Mammary epithelial cell (primary cell): ENCODE results near the gene ADPRS.

ENCODE experiments used
- CTCF ChIP-seq, 2 donors: IDR thresholded peaks in 1 of 2; conservative IDR thresholded peaks in 1 of 2; 2 replicates each; pipeline ENCODE4 v1.5.1; 2011 to 2012; ENCODE audit warnings: inconsistent platforms in 2 of 2, low read length in 2 of 2, mild to moderate bottlenecking in 2 of 2, control low read depth in 1 of 2, low read depth in 1 of 2; ENCODE audit not compliant: insufficient read depth in 1 of 2; ENCODE audit errors: extremely low read depth in 1 of 2
- EZH2 ChIP-seq: IDR thresholded peaks from 2 replicates; pipeline ENCODE4 v1.6.1; 2012; ENCODE audit warnings: low read length, inconsistent platforms, borderline replicate concordance

- TF ChIP-seq CTCF (conservative IDR thresholded peaks at IDR 0.05 in 1 of 2, IDR thresholded peaks at IDR 0.05 in 1 of 2; ENCODE audit: extremely low read depth in 1 of 2, insufficient read depth in 1 of 2, low read depth in 1 of 2, low read length in 2 of 2), result no peak
- no peak for TF ChIP-seq EZH2
These were observed 26.4 kb upstream of the ADPRS start for GRCh38 chr1:36062315-36062714.
